ENCODE results near the gene PRCD.

Gene PRCD

GRCh38 chr17:76575570-76575969 is 35.7 kb downstream of the PRCD start:
- DNase-seq, result no peak

DNA sequence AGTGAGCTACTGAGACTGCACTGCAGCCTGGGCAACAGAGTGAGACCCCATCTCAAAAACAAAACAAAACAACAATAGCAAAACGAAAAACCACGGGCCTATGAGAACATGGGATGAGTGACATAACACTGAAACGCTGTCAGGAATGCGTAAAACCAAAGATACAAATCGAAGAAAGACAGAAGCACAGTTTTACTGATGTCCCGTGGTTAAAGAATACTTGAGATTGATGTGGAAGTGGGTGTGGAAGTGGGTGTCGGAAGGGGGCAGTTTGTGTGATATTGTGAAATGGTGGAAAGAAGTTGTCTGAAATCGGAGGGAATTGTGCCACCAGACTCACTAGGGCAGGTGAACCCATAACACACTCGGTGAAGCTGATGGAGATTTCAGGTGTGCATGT is 36.3 kb downstream of the PRCD start:
- DNase-seq, result no peak

DNA sequence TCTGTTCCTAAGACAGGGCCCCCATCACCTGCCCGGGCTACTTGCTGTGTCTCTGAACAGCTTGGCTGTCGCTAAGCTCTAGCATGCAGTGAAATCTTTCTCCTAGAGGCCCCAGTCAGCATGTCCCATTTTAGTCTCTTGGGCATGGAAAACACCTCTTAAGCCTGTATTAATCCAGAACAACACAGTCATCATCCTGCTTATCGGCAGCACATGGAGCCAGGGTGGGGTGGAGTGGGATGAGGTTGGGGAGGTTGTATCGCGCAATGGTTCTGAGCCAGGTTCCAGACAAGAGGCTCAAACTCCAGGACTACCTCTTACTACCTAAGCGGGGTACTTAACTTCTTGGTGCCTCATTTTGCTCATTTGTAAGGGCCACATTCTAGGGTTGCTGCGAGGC is 38.0 kb downstream of the PRCD start:
- no peak for DNase-seq

DNA sequence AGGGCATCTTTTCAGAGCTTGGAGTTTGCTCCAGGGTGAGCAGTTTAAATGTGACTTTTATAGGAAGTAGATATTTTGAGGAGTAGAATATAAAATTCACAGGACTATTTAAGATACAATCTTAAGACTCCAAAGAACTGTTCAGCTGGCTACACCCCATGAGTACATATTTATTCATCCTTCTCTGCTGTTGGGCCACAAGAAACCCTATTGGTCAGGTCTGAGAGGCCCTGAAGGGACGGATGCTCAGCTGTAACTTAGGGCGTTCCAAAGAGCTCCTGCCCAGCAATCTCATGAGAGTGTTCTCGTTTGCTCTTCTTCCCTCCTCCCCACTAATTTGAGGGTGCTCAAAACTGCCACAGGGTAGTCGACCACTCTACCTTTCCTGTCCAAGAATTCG is 38.5 kb downstream of the PRCD start:
- no peak for DNase-seq

DNA sequence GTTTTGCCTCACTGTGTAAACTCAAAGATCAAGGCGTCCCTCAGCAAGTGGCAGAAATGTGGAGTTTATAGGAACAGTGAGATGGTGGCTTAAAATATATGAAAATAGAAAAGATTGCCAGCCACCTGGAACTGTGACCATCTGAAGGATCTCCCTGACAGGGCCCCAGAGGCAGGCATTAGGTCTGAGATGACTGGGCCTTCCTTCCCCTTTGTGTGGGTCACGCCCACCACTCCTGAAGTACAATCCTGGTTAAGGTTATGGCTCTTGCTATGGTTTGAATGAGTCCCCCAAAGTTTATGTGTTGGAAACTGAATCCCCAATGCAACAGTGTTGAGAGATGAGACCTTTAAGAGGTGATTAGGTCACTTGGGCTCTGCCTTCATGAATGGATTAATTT is 39.4 kb downstream of the PRCD start:
- no peak for DNase-seq

- no peak for DNase-seq
Observed at GRCh38 chr17:76581515-76581914, 41.7 kb downstream of the PRCD start.

DNA sequence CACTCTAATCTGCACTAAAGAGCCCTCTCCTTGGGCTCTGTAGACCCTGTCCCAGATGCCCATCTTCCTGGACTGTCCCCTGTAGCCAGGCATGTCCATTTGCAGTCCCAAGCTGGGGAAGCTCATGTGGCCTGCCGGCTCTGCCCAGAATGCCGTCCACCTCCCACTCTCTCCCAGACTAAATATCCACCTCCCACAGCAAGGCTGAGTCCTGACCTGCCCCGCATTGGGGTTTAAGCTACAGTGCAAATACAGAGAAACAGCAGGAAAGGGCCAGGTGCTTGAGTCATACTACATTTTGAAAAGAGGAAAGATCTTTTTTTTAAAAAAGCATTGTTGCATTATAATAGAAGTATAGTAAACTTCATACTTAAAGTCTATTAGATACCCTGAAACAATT is 42.8 kb downstream of the PRCD start:
- DNase-seq, result no peak

DNA sequence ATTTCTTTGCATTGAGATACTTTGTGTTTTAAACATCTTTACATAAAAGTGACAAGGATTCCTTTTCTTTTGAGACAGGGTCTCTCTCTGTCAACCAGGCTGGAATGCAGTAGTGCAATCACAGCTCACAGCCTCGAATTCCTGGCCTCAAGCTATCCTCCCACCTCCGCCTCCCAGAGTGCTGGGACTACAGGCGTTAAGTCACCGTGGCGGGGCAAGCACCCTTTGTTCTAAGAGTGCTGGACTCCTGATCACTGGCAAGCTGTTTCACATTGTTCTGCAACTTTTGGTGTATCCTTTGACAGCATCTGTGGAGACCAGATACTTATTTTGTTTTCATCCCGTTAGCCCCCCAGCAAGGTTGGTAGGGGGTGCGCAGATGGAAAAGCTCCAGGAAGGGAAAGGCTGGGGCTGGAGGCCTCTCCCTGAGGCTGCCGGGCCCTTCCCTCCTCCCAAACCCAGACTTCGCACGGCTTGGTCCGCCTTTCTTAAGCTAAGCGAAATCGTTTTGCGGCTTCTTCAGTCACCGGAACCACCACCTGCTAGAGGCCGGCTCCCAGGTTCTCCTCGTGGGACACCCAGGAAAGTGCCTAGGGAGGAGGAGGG is 44.7 kb downstream of the PRCD start:
- DNase-seq, result no peak

DNA sequence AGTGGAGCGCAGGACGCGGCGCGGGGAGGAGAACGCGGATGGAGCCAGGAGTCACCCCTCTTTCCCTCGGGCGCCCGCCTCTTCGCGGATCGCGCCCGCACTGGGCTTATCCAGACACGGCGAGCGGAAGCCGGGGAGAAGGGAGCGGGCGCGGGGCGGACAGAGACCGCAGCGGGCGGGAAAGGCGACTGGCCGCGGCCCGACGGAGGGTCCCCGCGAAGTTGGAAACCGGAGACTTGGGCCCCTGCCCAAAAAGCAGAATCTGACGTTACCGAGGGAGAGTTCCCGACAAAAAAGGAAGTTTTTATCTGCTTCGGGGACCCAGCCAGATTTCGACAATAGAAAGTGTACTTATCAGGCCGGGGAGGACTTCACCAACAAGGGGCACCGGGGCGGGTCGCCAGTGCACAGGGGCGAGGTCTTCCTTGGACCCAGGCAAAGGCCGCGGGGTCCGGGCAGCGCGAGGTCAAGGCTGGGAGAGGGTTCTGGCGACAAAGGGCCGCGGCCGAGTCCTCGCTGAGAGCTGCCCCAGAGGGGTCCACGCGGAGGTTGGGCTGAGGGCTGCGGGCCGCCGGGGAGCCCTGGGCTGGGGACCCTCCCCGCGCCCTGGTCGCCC is 45.3 kb downstream of the PRCD start:
- no peak for DNase-seq

- no peak for DNase-seq
Observed at GRCh38 chr17:76585649-76586593, 46.1 kb downstream of the PRCD start, which contains the start of gene ST6GALNAC2. TSS of gene ST6GALNAC2 (minus strand) at chr17:76585860. CDS start at chr17:76585808, 52 bp downstream.

GRCh38 chr17:76586741-76587487 is 47.1 kb downstream of the PRCD start:
- DNase-seq, result no peak

GRCh38 chr17:76588182-76588581 is 48.3 kb downstream of the PRCD start:
- no peak for DNase-seq

DNA sequence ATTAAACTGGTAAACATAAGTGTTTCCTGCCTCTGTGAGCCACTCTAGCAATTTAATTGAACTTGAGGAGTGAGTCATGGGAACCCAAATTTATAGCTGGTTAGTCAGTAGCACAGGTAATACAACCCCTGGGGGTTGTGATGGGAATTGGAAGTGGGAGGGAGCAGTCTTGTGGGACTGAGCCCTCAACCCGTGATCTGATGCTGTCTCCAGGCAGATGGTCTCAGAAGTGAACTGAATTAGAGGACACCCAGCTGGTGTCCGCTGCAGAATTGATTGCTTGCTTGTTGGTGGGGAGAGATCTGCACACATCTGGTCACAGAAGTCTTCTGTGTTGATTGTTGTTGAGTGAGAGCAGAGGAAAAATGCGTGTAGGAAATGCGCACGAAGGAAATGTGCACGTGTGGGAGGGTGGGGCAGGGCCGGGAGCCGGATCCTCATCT is 53.6 kb downstream of the PRCD start:
- no peak for DNase-seq

DNA sequence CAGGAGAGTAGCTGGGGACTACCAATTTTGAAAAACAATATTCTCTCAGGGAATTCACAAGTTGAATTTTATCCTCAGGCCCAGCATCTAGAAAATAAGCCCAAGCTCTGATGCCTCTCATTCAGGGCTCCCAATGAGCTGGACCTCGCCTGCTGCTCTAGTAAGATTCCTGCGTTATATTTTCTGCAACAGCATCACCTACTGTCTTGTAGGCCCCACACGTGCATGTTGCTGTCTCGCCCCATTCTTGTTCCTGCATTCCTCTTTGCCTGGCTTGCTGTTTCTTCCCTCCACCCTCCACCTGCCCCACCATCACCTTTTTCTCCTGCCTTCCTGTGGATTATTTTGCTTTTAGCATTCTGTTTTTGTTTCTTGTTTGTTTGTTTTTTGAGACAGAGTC is 54.1 kb downstream of the PRCD start:
- DNase-seq, result no peak

DNA sequence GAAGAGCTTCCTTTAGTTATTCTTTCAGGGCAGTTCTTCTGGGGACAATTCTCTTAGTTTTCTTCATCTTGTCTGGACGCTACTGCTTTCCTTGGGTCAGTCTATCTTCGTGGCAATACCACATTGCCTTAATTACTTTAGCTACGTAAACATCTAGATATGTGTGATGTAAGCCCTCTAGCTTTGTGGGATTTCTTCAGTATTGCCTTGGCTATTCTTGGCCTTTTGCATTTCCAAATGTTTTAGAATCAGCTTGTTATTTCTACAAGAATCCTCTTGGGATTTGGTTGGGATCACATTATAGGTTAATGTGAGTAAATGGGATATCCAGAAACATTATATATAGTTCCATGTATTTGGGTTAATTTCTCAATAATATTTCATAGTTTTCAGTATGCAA is 54.8 kb downstream of the PRCD start:
- no peak for DNase-seq

Data from NCI-H2029 (cell line).